Measurements from ENCODE around the gene FLT1. TPM values are rescaled to one million over a fixed set of nuclear protein-coding genes. Genes with fewer than 3 reads are reported as not detected.
A peak's percentile ranks its signal among the peaks of the same experiment; 100 is the strongest.

FLT1 gene
- total RNA-seq, 2 donors from 2014 or later: 3.2 to 10.3 TPM

GRCh38 chr13:28476919-28477708 lies 17.8 kb downstream of the FLT1 start:
- no peak overlapping the region for H3K9ac ChIP-seq (ENCODE audit: extremely low read depth, low read length, poor library complexity, severe bottlenecking)
- TF ChIP-seq CTCF (conservative IDR thresholded peaks at IDR 0.05): no peak
- no peak overlapping the region for H3K27ac ChIP-seq (ENCODE audit: low read depth, low read length)
- H3K27me3 ChIP-seq (ENCODE audit: control insufficient read depth, insufficient read depth, low read length, poor library complexity, severe bottlenecking): no peaks in the 10 kb centered on the region
- no peaks in the 10 kb centered on the region for H3K36me3 ChIP-seq (ENCODE audit: control insufficient read depth, insufficient read depth, low read length)
- H3K4me1 Mint-ChIP-seq: peaks cover 15% of the 10 kb centered on the region
- H3K4me3 ChIP-seq (ENCODE audit: low read length): no peak overlapping the region
- no peak overlapping the region for H3K4me3 Mint-ChIP-seq
- peaks cover 8% of the 10 kb centered on the region for H3K36me3 Mint-ChIP-seq (ENCODE audit: low read depth)
- no peak for DNase-seq
- H3K9me3 Mint-ChIP-seq: peaks cover 7% of the 10 kb centered on the region
- H3K4me1 ChIP-seq (ENCODE audit: control insufficient read depth, insufficient read depth, low read length): no peaks in the 10 kb centered on the region
- no peak overlapping the region for H3K27ac Mint-ChIP-seq
- 85 to 90% methylated on average over 10 to 11 of the region's 11 CpGs for WGBS, 2 experiments (ENCODE audit: insufficient coverage in 1 of 2, insufficient read length in 1 of 2)
- no peaks in the 10 kb centered on the region for H3K27me3 Mint-ChIP-seq (ENCODE audit: insufficient read depth)
- H3K9me3 ChIP-seq (ENCODE audit: control insufficient read depth, low read length): no peaks in the 10 kb centered on the region

- no peak overlapping the region for H3K4me3 Mint-ChIP-seq
- H3K4me3 ChIP-seq (ENCODE audit: low read length): no peak overlapping the region
- H3K27me3 Mint-ChIP-seq (ENCODE audit: insufficient read depth): no peaks in the 10 kb centered on the region
- no peak for DNase-seq
- peaks cover 8% of the 10 kb centered on the region for H3K36me3 Mint-ChIP-seq (ENCODE audit: low read depth)
- no peak for TF ChIP-seq CTCF (conservative IDR thresholded peaks at IDR 0.05)
- no peaks in the 10 kb centered on the region for H3K9me3 ChIP-seq (ENCODE audit: control insufficient read depth, low read length)
- H3K27me3 ChIP-seq (ENCODE audit: control insufficient read depth, insufficient read depth, low read length, poor library complexity, severe bottlenecking): no peaks in the 10 kb centered on the region
- peaks cover 7% of the 10 kb centered on the region for H3K9me3 Mint-ChIP-seq
- H3K4me1 Mint-ChIP-seq: peaks cover 15% of the 10 kb centered on the region
- H3K36me3 ChIP-seq (ENCODE audit: control insufficient read depth, insufficient read depth, low read length): no peaks in the 10 kb centered on the region
- H3K4me1 ChIP-seq (ENCODE audit: control insufficient read depth, insufficient read depth, low read length): no peaks in the 10 kb centered on the region
- H3K27ac Mint-ChIP-seq: peak overlapping the region; percentile 80
- H3K9ac ChIP-seq (ENCODE audit: extremely low read depth, low read length, poor library complexity, severe bottlenecking): no peak overlapping the region
- 87 to 88% methylated on average over 1 to 6 of the region's 7 CpGs for WGBS, 2 experiments (ENCODE audit: insufficient coverage in 1 of 2, insufficient read length in 1 of 2)
- H3K27ac ChIP-seq (ENCODE audit: low read depth, low read length): no peak overlapping the region
These were observed 18.8 kb downstream of the FLT1 start for GRCh38 chr13:28475916-28476725.

- peaks cover 8% of the 10 kb centered on the region for H3K36me3 Mint-ChIP-seq (ENCODE audit: low read depth)
- H3K27me3 Mint-ChIP-seq (ENCODE audit: insufficient read depth): no peaks in the 10 kb centered on the region
- Histone ChIP-seq H3K4me3 (ENCODE audit: low read length) (no peak overlapping the region), H3K9me3 (ENCODE audit: control insufficient read depth, low read length) (no peaks in the 10 kb centered on the region), H3K27me3 (ENCODE audit: control insufficient read depth, insufficient read depth, low read length, poor library complexity, severe bottlenecking) (no peaks in the 10 kb centered on the region), H3K27ac (ENCODE audit: low read depth, low read length) (no peak overlapping the region), H3K4me1 (ENCODE audit: control insufficient read depth, insufficient read depth, low read length) (no peaks in the 10 kb centered on the region), H3K9ac (ENCODE audit: extremely low read depth, low read length, poor library complexity, severe bottlenecking) (no peak overlapping the region), H3K36me3 (ENCODE audit: control insufficient read depth, insufficient read depth, low read length) (no peaks in the 10 kb centered on the region)
- H3K4me1 Mint-ChIP-seq: peaks cover 9% of the 10 kb centered on the region
- no peak overlapping the region for H3K27ac Mint-ChIP-seq
- peaks cover 7% of the 10 kb centered on the region for H3K9me3 Mint-ChIP-seq
- no peak for TF ChIP-seq CTCF (conservative IDR thresholded peaks at IDR 0.05)
- 100% methylated on average over 1 of the region's 1 CpG; no CpG with 5 or more reads in 1 of the 2 experiments for WGBS, 2 experiments (ENCODE audit: insufficient coverage in 1 of 2, insufficient read length in 1 of 2)
- H3K4me3 Mint-ChIP-seq: no peak overlapping the region
- no peak for DNase-seq
These were observed 20.3 kb downstream of the FLT1 start for GRCh38 chr13:28474491-28475134.
